Kasumi-1 (cell line): ENCODE measurements around the gene RHOXF2.

Experiments
- DNase-seq, 2 experiments: peaks; one replicate each; lab custom pipeline; 2025; lab: John Stamatoyannopoulos, UW

RHOXF2 gene

DNA sequence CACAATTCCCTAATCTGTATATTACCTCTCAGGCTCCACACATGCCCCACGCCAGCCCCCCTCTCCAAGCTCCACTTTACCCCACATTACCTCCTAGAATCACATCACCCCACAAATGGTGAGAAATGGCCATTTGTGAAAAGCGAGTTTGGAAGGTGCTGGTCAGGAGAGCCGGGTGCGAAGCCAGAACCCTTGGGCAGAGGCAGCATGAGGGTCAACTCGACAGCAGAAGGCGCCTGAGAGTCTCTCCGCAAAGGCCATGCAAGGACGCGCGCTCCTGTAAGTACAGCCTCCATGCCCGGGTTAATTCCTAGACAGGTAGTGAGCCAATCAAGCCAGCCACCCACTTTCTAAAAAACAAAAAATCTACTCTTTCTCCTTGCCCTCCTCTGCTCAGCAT is 42.4 kb downstream of the RHOXF2 start:
- DNase-seq = no peak

DNA sequence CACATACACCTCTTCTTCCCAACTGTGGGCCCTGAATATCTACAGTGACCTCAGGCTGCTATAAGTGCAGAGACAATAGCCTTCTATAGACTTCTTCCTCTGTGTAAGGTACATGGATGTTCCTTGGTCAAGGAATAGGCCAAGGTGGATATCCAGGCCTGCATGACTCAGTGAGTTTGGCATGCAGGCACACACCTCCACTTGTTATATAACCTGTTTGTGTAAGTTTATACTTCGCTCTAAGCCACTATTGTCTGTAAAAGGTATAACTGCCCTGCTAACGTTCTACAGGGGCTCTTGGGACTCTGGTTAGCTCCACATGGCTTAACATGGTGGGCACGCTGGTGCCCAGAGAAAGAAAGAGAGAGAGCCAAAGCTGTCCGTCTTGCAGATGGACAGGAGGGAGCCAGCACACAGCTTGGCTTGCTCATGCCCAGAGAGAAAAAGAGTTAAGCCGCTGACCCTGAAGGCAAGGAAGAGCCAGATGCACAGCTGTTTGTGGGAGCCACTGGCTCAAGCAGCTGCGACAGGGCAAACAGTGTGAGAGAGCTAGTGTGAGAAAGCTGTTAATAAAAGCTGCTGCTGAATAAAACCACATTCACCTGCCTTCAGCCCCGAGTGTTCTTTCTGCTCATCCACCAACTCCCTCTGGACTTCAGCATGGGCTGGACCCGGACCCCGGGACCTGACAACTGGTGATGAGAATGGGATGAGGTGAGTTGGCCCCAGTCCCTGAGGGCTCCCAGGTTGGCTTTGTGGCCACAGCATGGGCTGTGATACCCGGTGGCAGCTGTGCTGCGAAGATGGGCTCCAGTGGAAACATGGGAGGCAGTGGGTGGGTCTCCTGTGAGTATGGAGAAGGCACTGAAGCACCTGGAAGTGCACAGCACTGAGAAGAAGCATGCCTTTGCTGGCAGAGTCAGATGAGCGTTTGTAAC is 47.7 kb downstream of the RHOXF2 start:
- no peak for DNase-seq

DNA sequence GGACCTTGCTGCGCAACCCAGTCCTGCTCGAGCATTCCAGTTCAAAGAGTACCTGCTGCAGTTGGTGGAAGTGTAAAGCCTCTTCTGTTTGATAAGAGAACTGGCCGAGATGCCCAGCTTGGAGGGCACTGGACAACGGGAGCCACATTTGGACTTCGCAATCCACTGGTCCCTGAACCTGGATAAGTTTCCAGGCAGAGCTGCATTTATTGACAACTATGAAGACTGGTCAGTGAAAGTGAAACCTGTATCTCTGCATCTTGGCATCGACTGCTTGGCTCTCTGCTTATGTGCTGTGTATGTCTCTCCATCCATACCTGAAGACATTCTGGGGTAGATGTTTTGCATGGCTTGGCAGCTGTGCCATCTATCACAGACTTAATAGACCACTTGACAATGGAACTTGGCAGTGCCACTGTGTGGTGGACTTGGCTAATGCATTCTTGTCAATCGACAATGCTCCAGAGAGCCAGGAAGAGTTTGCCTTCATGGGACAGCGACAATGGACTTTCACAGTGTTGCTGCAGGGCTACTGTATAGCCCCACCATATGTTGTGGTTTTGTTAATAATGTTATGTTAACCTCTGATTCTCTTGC is 48.7 kb downstream of the RHOXF2 start:
- no peak for DNase-seq

DNA sequence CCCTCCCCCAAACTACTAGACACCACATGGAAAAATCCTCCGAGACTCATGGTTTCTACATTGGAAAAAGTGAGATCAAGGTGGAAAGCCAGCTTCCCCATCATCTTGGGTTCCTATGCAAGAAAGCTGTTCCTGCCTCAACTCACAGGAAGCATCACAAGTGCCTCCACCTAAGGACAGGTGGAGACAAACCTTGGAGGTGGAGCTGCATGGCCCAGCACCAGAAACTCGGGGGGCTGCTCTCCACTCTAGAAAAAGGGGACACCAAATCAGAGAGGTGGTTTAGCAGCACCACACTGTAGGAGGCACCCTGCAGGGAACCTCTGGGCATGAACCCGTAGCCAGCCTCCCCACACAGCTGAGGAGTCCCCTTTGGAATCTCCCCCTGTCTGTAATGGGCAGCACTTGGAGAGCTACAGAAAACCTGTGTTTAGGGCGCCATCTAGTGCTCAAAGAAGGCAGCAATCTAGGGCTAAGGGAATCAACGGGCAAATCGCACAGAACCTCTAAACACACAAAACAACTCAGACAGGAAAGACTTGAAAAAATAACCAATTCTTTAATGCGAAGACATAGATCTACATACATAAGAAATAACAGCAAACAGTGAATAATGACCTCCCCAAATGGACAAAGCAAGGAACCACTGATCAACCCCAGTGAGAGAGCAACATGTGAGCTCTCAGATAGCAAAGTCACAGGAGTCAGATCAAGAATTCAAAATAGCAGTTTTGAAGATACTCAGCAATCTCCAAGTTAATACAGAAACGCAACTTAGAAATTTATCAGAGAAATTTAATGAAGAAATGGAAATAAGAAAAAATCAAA is 55.2 kb downstream of the RHOXF2 start:
- peak; percentile 62 to 63 for DNase-seq
